ENCODE data around the gene CDK11B.

GRCh38 chr1:1664941-1665814 lies 6.4 kb upstream of the CDK11B start:
- TF ChIP-seq POLR2AphosphoS5 (IDR thresholded peaks at IDR 0.05; ENCODE audit: low read depth, low read length) (no peak), TAF1 (IDR thresholded peaks at IDR 0.05; ENCODE audit: borderline replicate concordance, insufficient read depth, low read length) (no peak), SIN3A (IDR thresholded peaks at IDR 0.05; ENCODE audit: borderline replicate concordance, insufficient read depth, low read length) (no peak), FOXP2 (optimal IDR thresholded peaks at IDR 0.05; ENCODE audit: borderline replicate concordance, extremely low read depth, extremely low read length, insufficient read depth) (no peak)
- TF ChIP-seq, protein P1, sequence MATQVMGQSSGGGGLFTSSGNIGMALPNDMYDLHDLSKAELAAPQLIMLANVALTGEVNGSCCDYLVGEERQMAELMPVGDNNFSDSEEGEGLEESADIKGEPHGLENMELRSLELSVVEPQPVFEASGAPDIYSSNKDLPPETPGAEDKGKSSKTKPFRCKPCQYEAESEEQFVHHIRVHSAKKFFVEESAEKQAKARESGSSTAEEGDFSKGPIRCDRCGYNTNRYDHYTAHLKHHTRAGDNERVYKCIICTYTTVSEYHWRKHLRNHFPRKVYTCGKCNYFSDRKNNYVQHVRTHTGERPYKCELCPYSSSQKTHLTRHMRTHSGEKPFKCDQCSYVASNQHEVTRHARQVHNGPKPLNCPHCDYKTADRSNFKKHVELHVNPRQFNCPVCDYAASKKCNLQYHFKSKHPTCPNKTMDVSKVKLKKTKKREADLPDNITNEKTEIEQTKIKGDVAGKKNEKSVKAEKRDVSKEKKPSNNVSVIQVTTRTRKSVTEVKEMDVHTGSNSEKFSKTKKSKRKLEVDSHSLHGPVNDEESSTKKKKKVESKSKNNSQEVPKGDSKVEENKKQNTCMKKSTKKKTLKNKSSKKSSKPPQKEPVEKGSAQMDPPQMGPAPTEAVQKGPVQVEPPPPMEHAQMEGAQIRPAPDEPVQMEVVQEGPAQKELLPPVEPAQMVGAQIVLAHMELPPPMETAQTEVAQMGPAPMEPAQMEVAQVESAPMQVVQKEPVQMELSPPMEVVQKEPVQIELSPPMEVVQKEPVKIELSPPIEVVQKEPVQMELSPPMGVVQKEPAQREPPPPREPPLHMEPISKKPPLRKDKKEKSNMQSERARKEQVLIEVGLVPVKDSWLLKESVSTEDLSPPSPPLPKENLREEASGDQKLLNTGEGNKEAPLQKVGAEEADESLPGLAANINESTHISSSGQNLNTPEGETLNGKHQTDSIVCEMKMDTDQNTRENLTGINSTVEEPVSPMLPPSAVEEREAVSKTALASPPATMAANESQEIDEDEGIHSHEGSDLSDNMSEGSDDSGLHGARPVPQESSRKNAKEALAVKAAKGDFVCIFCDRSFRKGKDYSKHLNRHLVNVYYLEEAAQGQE (IDR thresholded peaks at IDR 0.05; ENCODE audit: insufficient read depth in 1 of 2, low read depth in 2 of 2, low read length in 2 of 2) = no peak

Measured in PFSK-1 (cell line).